ENCODE measurements around the gene PPP2R5E. TPM values are rescaled to one million over a fixed set of nuclear protein-coding genes. Genes with fewer than 3 reads are reported as not detected.

The PPP2R5E gene
- total and polyA plus RNA-seq, 9 of the 15 experiments (the other 6 are each of a cell fraction or from before 2014, with no cell fraction given), result 4.2 to 30.3 (median 11.0) TPM

- no peak for FAIRE-seq
- Histone ChIP-seq H3K27ac (ENCODE audit: extremely low read depth, low read depth, low read length) (no peak overlapping the region), H3K36me3 (ENCODE audit: control insufficient read depth, insufficient read depth, low read length) (no peaks in the 10 kb centered on the region; the same call in 2 of the 3 replicates), H3K9ac (ENCODE audit: insufficient read depth in 1 of 2, low read depth in 2 of 2, low read length in 2 of 2) (no peak overlapping the region), H3K4me3 (no peak overlapping the region), H3K27me3 (ENCODE audit: control insufficient read depth in 2 of 2, insufficient read depth in 2 of 2, low read length in 2 of 2) (no peaks in the 10 kb centered on the region), H3K4me2 (ENCODE audit: insufficient read depth, low read length) (no peak overlapping the region), H4K20me1 (replicated peaks; ENCODE audit: control insufficient read depth, insufficient read depth, low read length) (no peaks in the 10 kb centered on the region), H3K4me1 (replicated peaks in 1 of 2; ENCODE audit: control insufficient read depth in 2 of 2, insufficient read depth in 2 of 2, low read length in 2 of 2) (no peaks in the 10 kb centered on the region), H3K79me2 (ENCODE audit: control insufficient read depth, insufficient read depth, low read length) (no peaks in the 10 kb centered on the region), H3K9me1 (ENCODE audit: control insufficient read depth, insufficient read depth, low read length) (no peaks in the 10 kb centered on the region), H3K9me3 (replicated peaks; ENCODE audit: control insufficient read depth, insufficient read depth, low read depth, low read length) (no peaks in the 10 kb centered on the region), H2AFZ (ENCODE audit: low read depth, low read length) (no peak overlapping the region)
- in situ Hi-C loops (cut with MboI), result no loop called here
- intact Hi-C loops (cut with micrococcal nuclease), result no loop called here
- POLR2A ChIA-PET, result interaction anchor here (1.0 kb wide), 1 partner anchor 13 kb away, joined by 3 read pairs; no protein-coding TSS in a partner anchor
- TF ChIP-seq ETV5 (CRISPR knock-in tag; IDR thresholded peaks at IDR 0.05; ENCODE audit: low read depth) (no peak), ID3 (CRISPR knock-in tag; IDR thresholded peaks at IDR 0.05) (no peak), ID3 (tag; IDR thresholded peaks at IDR 0.05) (no peak), GATA2 (CRISPR knock-in tag; IDR thresholded peaks at IDR 0.05) (no peak), DMBX1 (CRISPR knock-in tag; IDR thresholded peaks at IDR 0.05; ENCODE audit: borderline replicate concordance) (no peak), HDAC1 (IDR thresholded peaks at IDR 0.05) (no peak), SUPT5H (IDR thresholded peaks at IDR 0.05) (no peak), STAT6 (CRISPR knock-in tag; IDR thresholded peaks at IDR 0.05) (no peak), ARID3A (IDR thresholded peaks at IDR 0.05; ENCODE audit: borderline replicate concordance, low read depth, low read length) (no peak), THRB (CRISPR knock-in tag; conservative IDR thresholded peaks at IDR 0.05) (no peak), GMEB1 (CRISPR knock-in tag; IDR thresholded peaks at IDR 0.05) (no peak), DPF2 (IDR thresholded peaks at IDR 0.05) (no peak)
- BruUV-seq (replicated peaks), result no TSS peak
- CTCF ChIA-PET (ENCODE audit: low intra/inter-chr PET ratio), result no interaction called here
- ATAC-seq, result no peak
- no peak for DNase-seq (ENCODE audit: extremely low read depth in 1 of 4, low spot score in 3 of 4)
- WGBS (ENCODE audit: insufficient coverage, low coverage, missing lambda C conversion rate), result 71% methylated on average over 2 of the region's 2 CpGs
Measured at GRCh38 chr14:63401646-63402045, 141.5 kb downstream of the PPP2R5E start.
